SU-DHL-6 (cell line): Measurements from ENCODE around the gene ACSM6.

Experiments used
- CTCF ChIP-seq: fragments of 200-600 bp; sonication (generic); IDR thresholded peaks from one replicate; pipeline ENCODE4 v1.5.1; 2017; ENCODE audit warnings: antibody characterized with exemption, mild to moderate bottlenecking, low read length, moderate library complexity; ENCODE audit not compliant: insufficient read depth, poor library complexity, severe bottlenecking
- EZH2phosphoT487 ChIP-seq: fragments of 200-600 bp; sonication (generic), shearing (Covaris generic); conservative IDR thresholded peaks from 2 replicates; pipeline ENCODE4 v1.6.1; 2018; ENCODE audit warnings: mild to moderate bottlenecking, antibody characterized with exemption, low read length, moderate library complexity, mixed read lengths

GRCh38 chr10:95214793-95215192 lies 20.8 kb downstream of the ACSM6 start:
- TF ChIP-seq CTCF (no peak), EZH2phosphoT487 (no peak)
